Pons (tissue), 1 donor: ENCODE measurements around the gene CGREF1.
"Not testable (repeated sequence)": the region's sequence is repeated elsewhere in the genome, so short reads cannot be mapped to it uniquely, and the experiment has no call there.

Source experiments
- DNase-seq: peaks from one replicate; pipeline ENCODE4 v3.0.0-alpha.2; 2016; ENCODE audit warnings: low spot score

The CGREF1 gene

DNA sequence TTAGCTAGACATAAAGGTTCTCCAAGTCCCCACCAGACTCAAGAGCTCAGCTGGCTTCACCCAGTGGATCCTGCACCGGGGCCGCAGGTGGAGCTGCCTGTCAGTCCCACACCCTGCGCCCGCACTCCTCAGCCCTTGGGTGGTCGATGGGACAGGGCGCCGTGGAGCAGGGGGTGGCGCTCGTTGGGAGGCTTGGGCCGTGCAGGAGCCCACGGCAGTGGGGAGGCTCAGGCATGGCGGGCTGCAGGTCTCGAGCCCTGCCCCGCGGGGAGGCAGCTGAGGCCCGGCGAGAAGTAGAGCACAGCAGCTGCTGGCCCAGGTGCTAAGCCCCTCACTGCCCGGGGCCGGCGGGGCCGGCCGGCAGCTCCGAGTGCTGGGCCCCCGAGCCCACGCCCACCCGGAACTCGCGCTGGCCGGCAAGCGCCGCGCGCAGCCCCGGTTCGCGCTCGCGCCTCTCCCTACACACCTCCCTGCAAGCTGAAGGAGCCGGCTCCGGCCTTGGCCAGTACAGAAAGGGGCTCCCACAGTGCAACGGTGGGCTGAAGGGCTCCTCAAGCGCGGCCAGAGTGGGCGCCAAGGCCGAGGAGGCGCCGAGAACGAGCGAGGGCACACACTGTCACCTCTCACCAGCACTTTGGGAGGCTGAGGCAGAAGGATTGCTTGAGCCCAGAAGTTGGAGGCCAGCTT lies 7.4 kb downstream of the CGREF1 start:
- not testable (repeated sequence) for DNase-seq

DNA sequence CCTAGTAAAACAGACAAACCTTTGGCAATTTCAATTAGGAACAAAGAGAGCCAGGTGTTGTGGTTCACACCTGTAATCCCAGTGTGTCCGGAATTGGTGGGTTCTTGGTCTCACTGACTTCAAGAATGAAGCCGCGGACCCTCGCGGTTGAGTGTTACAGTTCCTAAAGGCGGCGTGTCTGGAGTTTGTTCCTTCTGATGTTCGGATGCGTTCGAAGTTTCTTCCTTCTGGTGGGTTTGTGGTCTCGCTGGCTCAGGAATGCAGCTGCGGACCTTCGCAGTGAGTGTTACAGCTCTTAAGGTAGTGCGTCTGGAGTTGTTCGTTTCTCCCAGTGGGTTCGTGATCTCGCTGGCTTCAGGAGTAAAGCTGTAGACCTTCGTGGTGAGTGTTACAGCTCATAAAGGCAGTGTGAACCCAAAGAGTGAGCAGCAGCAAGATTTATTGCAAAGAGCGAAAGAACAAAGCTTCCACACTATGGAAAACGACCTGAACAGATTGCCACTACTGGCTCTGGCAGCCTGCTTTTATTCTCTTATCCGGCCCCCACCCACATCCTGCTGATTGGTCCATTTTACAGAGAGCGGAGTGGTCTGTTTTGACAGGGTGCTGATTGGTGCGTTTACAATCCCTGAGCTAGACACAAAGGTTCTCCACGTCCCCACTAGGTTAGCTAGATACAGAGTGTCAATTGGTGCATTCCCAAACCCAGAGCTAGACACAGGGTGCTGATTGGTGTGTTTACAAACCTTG lies 8.2 kb downstream of the CGREF1 start:
- not testable (repeated sequence) for DNase-seq

DNA sequence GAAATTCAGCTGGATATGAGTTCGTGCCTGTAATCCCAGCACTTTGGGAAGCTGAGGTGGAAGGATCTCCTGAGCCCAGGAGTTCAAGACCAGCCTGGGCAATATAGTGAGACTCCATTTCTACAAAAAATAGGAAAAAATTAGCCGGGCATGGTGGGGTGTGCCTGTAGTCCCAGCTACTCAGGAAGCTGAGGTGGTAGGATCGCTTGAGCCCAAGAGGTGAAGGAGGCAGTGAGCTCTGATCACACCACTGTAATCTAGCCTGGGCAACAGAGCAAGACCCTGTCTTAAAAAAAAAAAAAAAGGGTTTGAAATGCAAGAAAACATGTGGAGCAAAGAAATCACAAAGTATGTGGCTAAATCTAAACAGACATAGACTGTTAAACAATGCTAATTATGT lies 9.8 kb downstream of the CGREF1 start:
- no peak for DNase-seq

DNA sequence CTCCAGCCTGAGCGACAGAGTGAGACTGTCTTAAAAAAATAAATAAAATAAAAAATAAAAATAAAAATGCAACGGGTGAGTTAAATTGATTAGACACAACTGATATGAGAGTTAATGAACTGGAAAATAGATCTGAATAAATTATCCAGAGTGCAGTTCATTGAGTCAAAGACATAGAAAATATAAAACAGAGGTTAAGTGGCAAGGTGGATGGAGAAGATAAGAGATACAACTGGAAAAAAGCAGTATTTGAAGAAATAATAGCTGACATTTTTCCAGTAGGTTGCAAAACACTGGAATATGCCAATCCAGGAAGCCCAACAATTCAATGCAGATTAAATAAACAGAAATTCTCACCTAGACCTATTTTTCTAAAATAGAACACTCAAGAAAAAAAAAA lies 10.7 kb downstream of the CGREF1 start:
- DNase-seq = no peak

DNA sequence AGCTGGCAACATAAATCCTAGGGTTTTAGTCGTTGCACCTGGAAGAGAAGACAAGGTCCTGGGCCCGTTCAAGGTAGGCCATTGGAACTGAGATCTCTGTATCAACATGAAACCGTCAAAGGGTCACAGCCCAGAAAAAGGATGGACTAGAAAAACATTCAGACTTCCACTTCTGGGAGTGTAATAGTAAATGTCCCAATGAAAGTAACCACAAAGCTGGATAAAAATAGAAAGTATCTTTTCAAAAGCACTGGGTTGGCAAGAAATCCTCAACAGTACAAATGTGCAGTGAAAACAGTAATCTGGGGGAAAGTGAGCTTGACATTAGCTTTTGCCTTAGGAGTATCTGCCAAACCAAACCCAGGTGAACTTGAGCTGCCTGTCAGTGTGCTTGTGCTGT lies 12.9 kb downstream of the CGREF1 start:
- DNase-seq = no peak

DNA sequence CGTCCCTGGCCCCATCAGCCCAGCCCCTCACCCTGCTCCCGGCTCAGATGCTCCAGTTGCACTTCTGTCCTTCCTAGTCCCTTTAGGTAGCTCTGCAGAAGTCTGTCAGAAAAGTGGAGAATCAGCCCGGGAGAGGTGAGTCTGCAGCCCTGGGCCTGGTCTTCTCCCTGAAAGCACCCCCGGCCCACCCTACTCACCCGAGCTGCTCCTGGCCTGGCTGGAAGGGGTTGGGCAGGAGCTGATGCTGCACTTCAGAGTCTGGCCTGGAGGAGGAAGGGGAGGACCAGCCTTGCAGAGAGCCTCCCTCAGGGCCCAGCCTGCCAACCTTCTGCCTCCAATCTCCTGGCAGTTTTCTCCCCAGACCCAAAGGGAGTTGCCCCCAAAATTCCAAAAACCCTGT lies 16.6 kb downstream of the CGREF1 start:
- no peak for DNase-seq

DNA sequence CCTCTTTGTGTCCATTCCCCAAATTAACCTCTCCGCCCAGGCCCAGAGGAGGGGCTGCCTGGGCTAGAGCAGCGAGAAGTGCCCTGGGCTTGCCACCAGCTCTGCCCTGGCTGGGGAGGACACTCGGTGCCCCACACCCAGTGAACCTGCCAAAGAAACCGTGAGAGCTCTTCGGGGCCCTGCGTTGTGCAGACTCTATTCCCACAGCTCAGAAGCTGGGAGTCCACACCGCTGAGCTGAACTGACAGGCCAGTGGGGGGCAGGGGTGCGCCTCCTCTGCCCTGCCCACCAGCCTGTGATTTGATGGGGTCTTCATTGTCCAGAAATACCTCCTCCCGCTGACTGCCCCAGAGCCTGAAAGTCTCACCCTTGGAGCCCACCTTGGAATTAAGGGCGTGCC lies 18.9 kb downstream of the CGREF1 start:
- DNase-seq = no peak

DNA sequence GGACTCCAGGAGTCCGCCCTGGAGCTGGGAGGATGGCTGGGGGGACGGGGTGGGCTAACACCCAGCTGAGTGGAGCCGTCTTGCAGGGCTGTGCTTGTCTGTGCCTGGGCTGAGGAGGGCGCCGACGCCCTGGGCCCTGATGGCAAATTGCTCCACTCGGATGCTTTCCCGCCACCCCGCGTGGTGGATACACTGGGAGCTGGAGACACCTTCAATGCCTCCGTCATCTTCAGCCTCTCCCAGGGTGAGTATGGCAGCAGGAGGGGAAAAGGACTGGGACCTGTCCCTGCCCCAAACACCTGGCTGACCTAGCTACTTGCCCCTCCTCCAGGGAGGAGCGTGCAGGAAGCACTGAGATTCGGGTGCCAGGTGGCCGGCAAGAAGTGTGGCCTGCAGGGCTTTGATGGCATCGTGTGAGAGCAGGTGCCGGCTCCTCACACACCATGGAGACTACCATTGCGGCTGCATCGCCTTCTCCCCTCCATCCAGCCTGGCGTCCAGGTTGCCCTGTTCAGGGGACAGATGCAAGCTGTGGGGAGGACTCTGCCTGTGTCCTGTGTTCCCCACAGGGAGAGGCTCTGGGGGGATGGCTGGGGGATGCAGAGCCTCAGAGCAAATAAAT lies 19.5 kb downstream of the CGREF1 start:
- DNase-seq = no peak

DNA sequence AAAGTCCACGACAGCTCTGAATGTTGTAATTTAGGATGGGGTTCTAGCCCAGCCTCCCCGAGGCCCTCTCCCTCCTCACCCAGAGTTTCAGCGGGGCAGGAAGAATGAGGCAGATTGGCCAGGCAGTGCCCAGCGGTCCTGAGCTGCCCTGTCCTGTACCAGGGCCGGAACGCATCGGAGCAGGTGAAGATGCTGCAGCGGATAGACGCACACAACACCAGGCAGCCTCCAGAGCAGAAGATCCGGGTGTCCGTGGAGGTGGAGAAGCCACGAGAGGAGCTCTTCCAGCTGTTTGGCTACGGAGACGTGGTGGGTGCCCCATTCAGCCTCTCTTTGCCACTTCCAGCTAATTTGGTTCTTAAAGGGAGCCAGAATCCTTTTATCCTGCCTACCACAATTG lies 21.6 kb downstream of the CGREF1 start:
- no peak for DNase-seq

DNA sequence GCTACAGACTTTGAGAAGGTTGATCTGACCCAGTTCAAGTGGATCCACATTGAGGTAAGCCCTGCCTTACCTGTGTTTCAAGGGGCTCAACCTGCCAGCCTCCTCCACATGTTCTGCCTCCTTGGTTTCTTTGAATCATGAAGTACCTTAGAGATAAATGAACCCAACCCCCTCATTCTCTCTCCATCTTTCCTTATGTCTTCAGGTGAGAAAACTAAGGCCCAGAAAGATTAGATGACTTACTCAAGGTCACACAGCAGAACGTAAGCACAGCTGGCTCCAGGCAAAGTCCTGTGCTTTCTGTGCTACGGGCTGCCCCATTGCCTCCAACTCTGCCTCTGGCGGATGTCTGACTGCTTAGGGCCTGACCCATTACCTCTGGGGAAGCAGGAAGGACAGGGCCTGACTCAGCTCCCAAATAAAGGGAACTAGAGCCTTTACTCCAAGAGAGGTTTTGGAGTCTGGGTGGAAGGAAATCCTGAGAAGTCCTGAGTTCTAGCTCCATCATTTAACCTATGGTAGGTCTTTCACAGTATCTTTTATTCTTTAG lies 22.1 kb downstream of the CGREF1 start:
- DNase-seq = no peak

DNA sequence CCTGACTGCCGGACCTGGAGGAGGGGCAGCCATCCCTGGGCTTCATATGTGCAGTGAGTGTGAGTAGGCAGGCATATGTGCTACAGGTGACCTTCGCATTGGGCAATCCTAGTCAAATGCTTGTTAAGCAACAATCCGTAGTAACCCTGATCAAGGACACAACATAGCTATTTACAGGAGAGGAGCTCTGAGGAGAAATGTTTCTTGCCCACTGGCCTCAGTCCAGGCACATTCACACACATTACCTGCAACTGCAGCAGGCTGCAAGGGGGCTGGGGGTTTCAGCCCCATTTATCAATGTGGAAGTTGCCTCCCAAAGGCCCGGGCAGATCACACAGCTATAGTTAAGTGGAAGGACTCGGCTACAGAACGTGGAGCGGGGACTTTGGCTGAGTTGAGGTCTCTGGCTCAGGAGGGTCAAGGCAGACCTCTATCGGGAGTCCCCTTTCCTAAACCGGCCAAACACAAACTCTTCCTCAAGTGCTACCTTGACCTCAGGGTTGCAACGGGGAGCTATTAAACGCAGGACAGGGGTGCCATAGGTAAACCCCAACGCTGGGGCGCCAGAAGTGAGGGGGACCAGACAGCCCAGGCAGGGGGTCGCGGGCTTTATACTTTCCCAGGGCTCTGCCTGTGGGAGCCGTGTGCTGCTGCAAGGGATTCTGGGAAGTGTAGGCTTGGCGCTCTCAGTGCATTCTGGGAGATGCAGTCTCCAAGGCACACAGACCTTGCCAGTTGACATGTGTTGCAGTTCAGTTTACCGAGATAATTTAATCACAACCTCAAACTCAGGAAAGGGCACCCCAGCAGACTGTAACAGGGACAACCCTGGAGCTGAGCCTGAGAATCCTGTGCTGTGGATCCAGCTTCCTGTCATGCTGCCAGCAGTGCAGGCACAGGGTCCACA lies 22.9 kb downstream of the CGREF1 start:
- peak; percentile 67 for DNase-seq

DNA sequence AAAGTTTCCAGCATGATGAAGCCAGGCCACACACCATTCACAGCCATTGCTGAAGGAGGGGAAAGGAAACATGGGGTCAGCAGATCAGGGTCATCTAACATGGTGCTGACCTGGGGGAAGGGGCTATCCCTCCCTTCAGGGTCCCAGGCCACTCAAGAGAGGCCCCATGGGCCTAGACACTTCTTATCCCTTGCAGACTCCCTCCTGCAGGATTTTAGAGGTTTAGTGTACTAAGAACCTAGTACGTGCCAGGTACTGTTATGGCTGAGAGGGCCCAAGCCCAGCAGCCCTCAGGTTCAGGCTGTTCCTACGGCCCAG lies 23.5 kb downstream of the CGREF1 start:
- no peak for DNase-seq

DNA sequence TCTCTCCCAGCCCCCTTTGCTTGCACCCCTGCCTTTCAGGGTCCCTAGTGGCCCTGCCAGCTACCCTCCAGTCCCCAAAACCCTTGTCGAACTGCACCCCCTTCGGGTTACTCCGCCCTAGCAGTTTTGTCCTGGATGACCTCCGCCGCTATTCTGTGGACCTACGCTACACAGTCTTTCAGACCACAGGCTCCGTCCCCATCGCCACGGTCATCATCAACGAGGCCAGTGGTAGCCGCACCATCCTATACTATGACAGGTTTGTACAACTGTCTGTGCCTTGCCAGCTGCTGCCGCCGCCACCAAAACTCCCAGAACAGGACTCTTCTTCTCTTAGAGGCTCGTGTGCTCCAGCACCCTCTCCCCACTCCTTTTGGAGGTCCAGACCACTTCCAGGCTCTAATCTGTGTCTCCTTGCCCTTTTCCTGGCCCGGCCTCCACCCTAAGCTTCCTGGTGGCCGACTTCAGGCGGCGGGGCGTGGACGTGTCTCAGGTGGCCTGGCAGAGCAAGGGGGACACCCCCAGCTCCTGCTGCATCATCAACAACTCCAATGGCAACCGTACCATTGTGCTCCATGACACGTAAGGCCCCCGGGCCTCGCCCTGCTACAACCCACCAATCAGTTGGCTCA lies 24.5 kb downstream of the CGREF1 start:
- DNase-seq = no peak

DNA sequence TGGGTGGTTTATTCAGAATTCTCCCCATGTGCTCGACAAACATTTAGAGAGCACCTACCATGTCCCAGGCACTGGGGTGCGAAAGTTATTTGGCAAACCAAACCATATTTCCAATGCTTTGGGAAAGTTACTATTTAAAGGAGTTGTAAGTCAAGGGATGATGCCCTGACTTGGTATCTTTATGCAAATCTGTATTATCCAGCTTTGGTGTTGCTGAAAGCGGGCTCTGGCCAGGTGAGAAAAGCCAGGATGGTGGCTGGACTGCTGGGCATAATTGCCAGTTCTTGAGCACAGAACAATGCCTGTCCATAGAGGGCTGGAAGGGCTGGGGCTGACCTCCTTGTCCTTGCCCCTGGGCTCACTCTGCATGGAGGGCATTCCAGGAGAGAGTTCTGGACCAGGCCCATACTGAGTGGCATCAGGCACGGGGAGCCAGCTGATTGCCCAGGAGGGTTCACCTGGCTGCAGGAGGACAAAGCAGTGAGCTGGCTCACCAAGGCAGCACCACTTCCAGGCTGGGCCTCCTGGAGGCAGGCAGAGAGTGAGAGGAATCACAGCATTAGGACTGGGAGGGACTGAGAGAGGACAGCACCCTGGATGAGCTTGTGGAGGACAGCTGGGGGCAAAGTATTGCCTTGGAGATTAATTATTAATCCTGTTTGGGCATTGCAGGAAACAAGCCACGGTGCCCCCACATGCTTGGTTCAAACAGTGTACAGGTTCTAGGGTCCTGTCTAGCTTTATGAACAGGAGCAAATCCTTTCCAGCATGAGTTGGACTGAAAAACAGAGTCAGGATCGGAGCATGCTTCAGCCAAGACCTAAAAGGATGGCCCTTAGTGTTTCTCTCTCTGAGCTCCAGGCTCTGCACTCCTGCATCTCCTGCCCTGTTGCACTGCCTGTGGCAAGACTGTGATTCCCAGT lies 25.2 kb downstream of the CGREF1 start:
- DNase-seq = no peak

DNA sequence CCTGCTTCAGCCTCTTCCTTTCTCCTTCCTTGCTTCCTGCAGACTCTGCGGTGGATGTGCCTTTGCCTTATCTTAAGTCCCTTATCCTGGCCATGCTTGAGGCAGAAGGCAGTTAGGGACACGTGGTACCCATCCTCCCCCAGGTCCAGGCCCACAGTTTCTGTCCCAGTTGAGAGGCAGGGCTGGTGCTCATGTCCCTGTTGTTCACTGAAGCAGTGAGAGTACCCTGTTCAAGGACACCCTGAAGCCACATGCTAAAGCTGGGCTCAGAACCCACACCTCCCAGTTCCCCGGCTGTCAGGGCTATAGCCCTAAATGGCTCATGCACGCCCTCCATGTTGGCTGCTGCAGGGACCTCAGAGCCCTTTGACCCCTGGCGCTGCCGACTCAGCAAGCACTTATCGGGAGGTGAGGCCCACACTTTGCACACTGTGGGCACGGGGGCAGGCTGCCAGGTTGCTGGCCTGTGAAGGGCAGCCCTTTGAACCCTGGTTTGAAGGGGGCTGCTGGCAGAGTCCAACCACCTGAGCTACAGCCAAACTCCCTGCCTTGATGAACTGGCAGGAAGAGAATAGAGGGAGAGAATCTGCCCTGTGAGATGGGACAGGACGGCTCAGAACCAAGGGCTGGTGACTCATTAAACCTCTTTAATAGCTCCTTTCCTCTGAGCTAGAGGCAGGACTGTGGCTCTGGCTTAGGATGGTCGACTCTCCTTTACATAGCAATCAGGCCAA lies 26.1 kb downstream of the CGREF1 start:
- DNase-seq = no peak

DNA sequence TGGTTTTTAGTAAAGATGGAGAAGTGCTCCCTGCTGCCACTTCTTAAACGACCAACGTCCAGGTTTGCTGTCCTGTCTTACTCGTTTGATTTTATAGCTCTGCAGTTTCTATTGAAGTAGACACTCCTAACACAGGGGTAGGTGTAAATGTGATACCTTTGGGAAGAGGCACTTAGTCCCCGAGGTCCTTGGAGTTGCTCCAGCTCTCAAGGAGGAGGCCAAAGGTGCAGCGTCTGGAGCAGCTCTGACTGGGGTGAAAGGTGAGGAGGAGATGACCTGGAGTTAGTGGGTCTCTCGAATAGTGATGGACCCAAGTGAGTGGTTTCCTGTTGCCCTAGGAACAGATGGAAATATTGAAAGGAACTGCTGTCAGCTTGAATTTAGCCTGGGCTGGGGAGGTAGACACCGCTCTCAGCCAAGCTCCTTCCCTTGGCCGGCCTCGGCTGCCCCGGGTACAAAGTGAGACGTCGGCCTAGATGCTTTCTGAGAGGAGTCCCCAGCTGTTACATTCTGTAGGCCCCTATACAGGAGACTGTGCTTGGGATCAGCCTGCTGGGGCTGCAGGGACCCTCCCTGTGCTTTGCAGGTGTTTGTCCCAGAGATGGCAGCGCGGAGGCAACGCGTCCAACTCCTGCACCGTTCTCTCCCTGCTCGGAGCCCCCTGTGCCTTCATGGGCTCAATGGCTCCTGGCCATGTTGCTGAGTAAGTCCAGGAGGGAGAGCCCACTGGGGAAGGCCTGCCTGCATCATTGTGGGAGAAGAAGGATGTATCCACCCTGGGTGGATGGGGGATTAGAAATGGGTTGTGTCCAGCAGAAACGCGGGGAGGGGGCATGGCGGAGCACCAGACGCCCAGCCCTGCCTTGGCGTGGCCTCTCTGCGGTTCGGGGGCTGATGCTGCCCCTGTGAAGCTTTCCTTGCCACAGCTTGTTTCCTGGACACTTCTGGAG lies 26.9 kb downstream of the CGREF1 start:
- no peak for DNase-seq

DNA sequence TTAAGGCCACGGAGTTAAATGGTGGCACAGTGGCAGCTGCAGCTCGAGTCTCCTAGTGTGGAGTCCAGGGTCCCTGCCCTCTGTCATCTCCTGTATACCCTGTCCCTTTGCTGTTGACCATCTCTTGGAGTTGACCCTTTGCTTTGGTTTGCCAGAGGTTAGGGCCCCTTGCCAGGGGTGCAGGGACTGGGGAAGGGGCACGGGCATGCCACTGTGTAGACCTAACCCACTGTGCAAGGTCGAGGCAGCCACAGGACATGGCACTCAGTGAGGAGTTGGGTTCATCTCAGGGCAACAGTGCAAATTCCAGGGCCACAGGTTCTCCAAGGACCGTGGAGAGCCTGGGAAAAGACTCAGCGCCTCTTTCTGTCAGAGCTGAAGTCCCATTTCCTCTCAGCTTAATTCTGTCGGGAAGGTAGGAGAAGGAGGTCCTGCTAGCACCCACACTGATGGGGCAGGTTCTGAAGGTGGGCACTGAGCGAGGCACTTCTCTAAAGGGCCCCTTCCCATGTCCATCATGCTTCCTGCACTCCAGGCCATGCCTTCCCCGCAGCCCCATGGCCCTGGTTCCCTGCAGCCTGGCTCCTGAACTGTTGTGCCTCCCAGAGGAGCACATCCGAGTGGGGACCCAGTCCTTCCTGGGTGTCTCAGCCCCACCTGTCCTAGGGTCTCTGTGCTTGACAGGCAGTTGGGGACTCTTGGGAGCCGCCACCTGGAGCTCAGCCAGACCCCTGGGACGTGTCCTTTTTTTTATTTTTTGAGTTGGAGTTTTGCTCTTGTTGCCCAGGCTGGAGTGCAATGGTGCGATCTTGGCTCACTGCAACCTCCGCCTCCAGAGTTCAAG lies 29.6 kb downstream of the CGREF1 start:
- DNase-seq = no peak

DNA sequence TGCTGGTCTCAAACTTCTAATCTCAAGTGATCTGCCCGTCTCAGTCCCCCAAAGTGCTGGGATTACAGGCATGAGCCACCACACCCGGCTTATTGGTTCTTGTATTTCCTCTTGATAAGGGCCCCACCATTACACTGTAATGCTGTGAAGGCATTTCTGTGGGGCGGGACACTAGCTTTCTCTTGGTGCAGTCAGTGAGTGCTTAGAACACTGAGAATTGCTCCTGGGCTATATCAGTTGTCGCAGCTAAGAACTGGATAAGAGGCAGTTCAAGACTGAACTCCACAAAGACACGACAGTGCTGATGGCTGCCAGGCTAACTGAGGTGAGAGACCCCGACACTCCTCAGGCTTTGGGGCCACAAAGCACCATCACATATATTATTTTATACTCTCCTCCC lies 30.3 kb downstream of the CGREF1 start:
- DNase-seq = no peak
